Testis (tissue), 3 donors: ENCODE data around the gene IRS1. TPM values are rescaled to one million over a fixed set of nuclear protein-coding genes. Genes with fewer than 3 reads are reported as not detected.

ENCODE experiments used
- DNase-seq: peaks from one replicate; pipeline ENCODE4 v3.0.0-alpha.2; 2019
- H3K27ac ChIP-seq, 2 donors: fragments of 200-600 bp; sonication (generic); one replicate each; pipeline ENCODE4 v1.5.1; 2019
- H3K27me3 ChIP-seq: fragments of 200-600 bp; sonication (generic); one replicate; pipeline ENCODE4 v1.5.1; 2019
- H3K36me3 ChIP-seq: fragments of 200-600 bp; sonication (generic); one replicate; pipeline ENCODE4 v1.5.1; 2017; ENCODE audit warnings: low read depth; ENCODE audit errors: missing control alignments
- H3K4me1 ChIP-seq: fragments of 200-600 bp; sonication (generic); one replicate; pipeline ENCODE4 v1.5.1; 2019
- H3K4me3 ChIP-seq, 2 donors: fragments of 200-600 bp; sonication (generic); one replicate each; pipeline ENCODE4 v1.5.1; 2017 to 2019
- H3K9me3 ChIP-seq: fragments of 200-600 bp; sonication (generic); one replicate; pipeline ENCODE4 v1.5.1; 2017
- CTCF ChIP-seq, 3 experiments: fragments of 450-650 bp in 2 of 3; fragments of 200-600 bp in 1 of 3; sonication (generic) in 1 of 3; IDR thresholded peaks; one replicate each; pipeline ENCODE4 v1.5.1; 2016 to 2019; ENCODE audit warnings: antibody characterized with exemption in 3 of 3, mild to moderate bottlenecking in 2 of 3, moderate library complexity in 1 of 3
- POLR2A ChIP-seq: fragments of 450-650 bp; IDR thresholded peaks from one replicate; pipeline ENCODE4 v1.6.1; 2017; ENCODE audit warnings: antibody characterized with exemption, mild to moderate bottlenecking, moderate library complexity
- WGBS, 2 donors: methylation state at CpG; one replicate each; pipeline ENCODE4 v1.1.5; 2018; 5-methylcytosine and 5-hydroxymethylcytosine counted together
- intact Hi-C: fragments of 100-400 bp; cut with DNase I; formaldehyde crosslinking; loops from one replicate; pipeline ENCODE4 v1.15.1; 2023; ENCODE audit warnings: low total_unique reads
- polyA plus RNA-seq: library from polyadenylated mRNA; stranded (reverse); fragments of 350-450 nt; fragmentation: Illumina TruSeq; extraction: RNeasy Lipid Tissue Mini Kit (QIAGEN cat#74804); gene quantifications from one replicate; pipeline ENCODE4 v1.2.3, GENCODE V29; 2014; ENCODE audit warnings: low read depth, low replicate concordance; ENCODE audit not compliant: insufficient read depth
- total RNA-seq, 2 donors: library from RNA; depleted of rRNA; stranded (reverse); fragments of >200 nt; gene quantifications; one replicate each; pipeline ENCODE4 v1.2.3, GENCODE V29; 2016

IRS1 gene
- total and polyA plus RNA-seq, 3 donors from 2014 or later: 3.1 to 5.9 (median 3.1) TPM

GRCh38 chr2:226725126-226725860 lies 74.3 kb downstream of the IRS1 start:
- 59 to 60% methylated on average over 10 of the region's 10 CpGs for WGBS, 2 donors
- no peaks in the 10 kb centered on the region for H3K27me3 ChIP-seq
- TF ChIP-seq CTCF (IDR thresholded peaks at IDR 0.05) (no peak), POLR2A (no peak)
- H3K36me3 ChIP-seq: no peaks in the 10 kb centered on the region
- H3K4me3 ChIP-seq: no peak overlapping the region
- H3K4me1 ChIP-seq: peaks cover 6% of the 10 kb centered on the region
- H3K9me3 ChIP-seq: no peaks in the 10 kb centered on the region
- peak; percentile 16 for DNase-seq
- peak overlapping the region in 1 of 2 donors; percentile 33 for H3K27ac ChIP-seq
- intact Hi-C loops: loop anchor here (10.0 kb wide), 1 partner anchor 70 kb away; the partner anchor contains the start of gene IRS1

- Histone ChIP-seq H3K4me1 (peaks cover 6% of the 10 kb centered on the region), H3K27ac (no peak overlapping the region), H3K27me3 (no peaks in the 10 kb centered on the region), H3K9me3 (no peaks in the 10 kb centered on the region), H3K4me3 (no peak overlapping the region), H3K36me3 (no peaks in the 10 kb centered on the region)
- 29 to 32% methylated on average over 3 to 5 of the region's 5 CpGs for WGBS, 2 donors
- DNase-seq: peak; percentile 68
- intact Hi-C loops: loop anchor here (10.0 kb wide), 1 partner anchor 73 kb away; the partner anchor contains the start of gene IRS1
- TF ChIP-seq CTCF (IDR thresholded peaks at IDR 0.05) (no peak), POLR2A (no peak)
Observed at GRCh38 chr2:226721541-226721940, 78.1 kb downstream of the IRS1 start.

- 62 to 64% methylated on average over 5 of the region's 5 CpGs for WGBS, 2 donors
- Histone ChIP-seq H3K4me1 (peaks cover 6% of the 10 kb centered on the region), H3K27ac (no peak overlapping the region), H3K4me3 (no peak overlapping the region), H3K9me3 (no peaks in the 10 kb centered on the region), H3K36me3 (no peaks in the 10 kb centered on the region), H3K27me3 (no peaks in the 10 kb centered on the region)
- intact Hi-C loops: loop anchor here (10.0 kb wide), 1 partner anchor 74 kb away; the partner anchor contains the start of gene IRS1
- no peak for DNase-seq
- TF ChIP-seq POLR2A (no peak), CTCF (IDR thresholded peaks at IDR 0.05) (no peak)
Observed at GRCh38 chr2:226720948-226721347, 78.7 kb downstream of the IRS1 start.

GRCh38 chr2:226717719-226718118 lies 81.9 kb downstream of the IRS1 start:
- TF ChIP-seq CTCF (IDR thresholded peaks at IDR 0.05) (no peak), POLR2A (no peak)
- intact Hi-C loops: no loop called here
- no peaks in the 10 kb centered on the region for H3K36me3 ChIP-seq
- no peak overlapping the region for H3K4me3 ChIP-seq
- DNase-seq: no peak
- H3K9me3 ChIP-seq: no peaks in the 10 kb centered on the region
- no peak overlapping the region for H3K27ac ChIP-seq
- H3K4me1 ChIP-seq: no peaks in the 10 kb centered on the region
- no peaks in the 10 kb centered on the region for H3K27me3 ChIP-seq
- 95 to 96% methylated on average over 1 of the region's 1 CpG for WGBS, 2 donors

GRCh38 chr2:226716126-226716525 lies 83.5 kb downstream of the IRS1 start:
- Histone ChIP-seq H3K27ac (no peak overlapping the region), H3K9me3 (no peaks in the 10 kb centered on the region), H3K27me3 (no peaks in the 10 kb centered on the region), H3K4me1 (no peaks in the 10 kb centered on the region), H3K36me3 (no peaks in the 10 kb centered on the region), H3K4me3 (no peak overlapping the region)
- DNase-seq: no peak
- intact Hi-C loops: no loop called here
- no peak for TF ChIP-seq POLR2A
- no peak for TF ChIP-seq CTCF (IDR thresholded peaks at IDR 0.05)
